Stimulated activated CD4-positive, alpha-beta T cell treated with anti-CD3 and anti-CD28 coated beads, TNF-alpha, amount 100 ng/mL, for 1 hour (primary cell): ENCODE results near the gene NCSTN.

ENCODE experiments used
- DNase-seq, 3 donors: peaks; one replicate each; pipeline ENCODE4 v3.0.0-alpha.2; 2020; ENCODE audit warnings: low read depth in 3 of 3, low spot score in 1 of 3

NCSTN gene

DNA sequence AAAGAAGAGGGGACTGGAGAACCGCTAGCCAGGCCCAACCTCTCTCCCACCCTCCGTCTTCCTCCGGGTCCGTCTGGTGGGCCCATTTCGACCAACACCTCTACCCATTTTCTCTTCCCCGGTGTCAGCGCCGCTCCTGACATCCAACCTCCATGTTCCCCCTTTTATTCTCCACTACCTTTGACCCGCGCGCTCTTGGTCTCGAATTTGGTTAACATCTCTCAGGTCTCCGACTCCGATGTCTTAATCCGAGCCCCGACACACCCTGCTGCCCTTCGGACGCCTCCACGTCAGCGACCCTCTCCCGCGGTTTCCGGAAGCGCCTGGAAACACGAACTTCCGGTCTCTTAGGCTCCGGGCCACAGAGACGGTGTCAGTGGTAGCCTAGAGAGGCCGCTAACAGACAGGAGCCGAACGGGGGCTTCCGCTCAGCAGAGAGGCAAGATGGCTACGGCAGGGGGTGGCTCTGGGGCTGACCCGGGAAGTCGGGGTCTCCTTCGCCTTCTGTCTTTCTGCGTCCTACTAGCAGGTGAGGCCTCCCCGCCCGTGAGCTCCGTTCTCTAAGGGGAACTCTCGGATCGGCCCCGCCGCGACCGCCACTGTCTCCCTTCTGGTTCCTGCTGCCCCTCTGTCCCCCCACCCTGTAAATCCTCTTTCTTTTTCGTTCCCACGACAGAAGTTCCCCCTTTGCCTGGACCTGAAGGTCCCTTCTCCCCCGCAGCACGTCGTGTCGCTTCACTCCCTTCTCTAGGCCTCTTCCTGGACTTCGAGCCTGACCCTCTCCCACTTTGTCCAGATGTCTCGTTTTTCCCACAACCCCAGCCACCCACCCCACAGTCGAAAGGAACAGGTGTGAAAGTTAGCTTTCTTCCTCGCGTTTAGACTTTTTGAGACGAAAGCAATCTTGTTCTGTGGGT, at the start of gene NCSTN, which contains the start of gene COPA:
Gene NCSTN (plus strand): TSS at position 431 of the 917 bp plus-strand sequence. CDS start 14 bp downstream, at position 445.
Gene COPA (minus strand): TSS at position 298 of the 917 bp plus-strand sequence. CDS start 80 bp downstream, at position 218.
- peak; percentile 68 to 78 (median 73) for DNase-seq

DNA sequence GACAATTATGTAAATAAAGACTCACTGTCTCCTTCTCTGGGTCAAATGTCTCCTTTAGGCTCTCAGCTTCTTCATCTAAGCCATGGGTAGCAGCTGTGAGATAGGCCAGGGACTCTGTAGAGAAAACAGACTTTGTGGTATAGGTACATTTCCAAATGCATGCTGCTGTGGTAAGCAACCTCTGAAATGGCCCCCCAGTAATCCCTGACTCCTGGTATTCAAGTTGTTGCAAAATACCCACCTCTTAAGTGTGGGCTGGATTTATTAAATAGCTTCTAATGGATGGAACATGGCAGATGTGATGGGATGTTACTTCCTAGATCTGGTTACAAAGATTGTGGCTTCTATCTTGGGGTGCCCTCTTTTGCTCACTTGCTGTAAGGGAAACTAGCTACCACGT, 47.1 kb upstream of the NCSTN start:
- DNase-seq, result no peak

DNA sequence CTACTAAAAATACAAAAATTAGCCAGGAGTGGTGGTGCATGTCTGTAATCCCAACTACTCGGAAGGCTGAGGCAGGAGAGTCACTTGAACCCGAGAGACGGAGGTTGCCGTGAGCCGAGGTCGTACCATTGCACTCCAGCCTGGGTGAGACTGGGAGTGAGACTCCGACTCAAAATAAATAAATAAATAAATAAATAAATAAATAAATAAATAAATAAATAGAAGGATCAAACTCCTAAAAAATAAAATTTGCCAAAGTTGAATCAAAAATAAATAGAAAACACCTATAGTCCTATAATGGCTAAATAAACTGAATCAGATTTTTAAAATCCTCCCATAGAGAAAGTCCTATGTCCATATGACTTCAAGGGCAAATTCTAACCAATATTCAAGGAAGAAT, 43.0 kb upstream of the NCSTN start:
- DNase-seq, result no peak

DNA sequence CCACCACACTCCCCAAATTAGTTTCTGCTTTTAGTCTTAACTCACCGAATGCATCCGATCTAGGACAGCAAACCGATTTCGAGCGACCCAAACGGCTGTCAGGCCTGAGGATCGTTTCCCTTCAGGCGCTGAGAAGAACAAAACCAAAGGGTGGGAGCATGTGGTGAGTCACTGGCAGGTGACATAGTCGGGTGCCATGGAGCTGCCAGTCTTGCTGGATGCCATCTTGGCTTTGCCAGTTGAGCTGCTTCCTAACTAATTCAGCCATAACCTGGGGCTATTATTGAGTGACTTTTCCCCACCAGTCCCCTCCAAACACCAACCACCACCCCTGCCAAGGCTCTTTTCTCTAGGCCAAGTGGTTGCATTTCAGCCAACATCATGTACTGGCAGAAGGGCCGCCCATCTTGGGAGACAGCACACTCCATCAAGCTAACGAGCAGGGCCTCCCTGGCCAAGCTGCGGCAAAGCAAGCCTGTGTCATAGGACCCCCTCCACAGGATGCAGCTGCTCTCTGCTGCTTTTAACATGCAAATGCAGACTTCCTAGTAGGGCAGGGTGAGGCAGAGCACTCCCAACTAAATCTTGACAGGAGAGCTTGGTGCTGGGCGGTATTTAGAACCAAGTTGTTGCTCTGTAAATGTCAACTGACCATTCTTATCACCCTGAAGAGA, 35.9 kb upstream of the NCSTN start:
- no peak for DNase-seq

DNA sequence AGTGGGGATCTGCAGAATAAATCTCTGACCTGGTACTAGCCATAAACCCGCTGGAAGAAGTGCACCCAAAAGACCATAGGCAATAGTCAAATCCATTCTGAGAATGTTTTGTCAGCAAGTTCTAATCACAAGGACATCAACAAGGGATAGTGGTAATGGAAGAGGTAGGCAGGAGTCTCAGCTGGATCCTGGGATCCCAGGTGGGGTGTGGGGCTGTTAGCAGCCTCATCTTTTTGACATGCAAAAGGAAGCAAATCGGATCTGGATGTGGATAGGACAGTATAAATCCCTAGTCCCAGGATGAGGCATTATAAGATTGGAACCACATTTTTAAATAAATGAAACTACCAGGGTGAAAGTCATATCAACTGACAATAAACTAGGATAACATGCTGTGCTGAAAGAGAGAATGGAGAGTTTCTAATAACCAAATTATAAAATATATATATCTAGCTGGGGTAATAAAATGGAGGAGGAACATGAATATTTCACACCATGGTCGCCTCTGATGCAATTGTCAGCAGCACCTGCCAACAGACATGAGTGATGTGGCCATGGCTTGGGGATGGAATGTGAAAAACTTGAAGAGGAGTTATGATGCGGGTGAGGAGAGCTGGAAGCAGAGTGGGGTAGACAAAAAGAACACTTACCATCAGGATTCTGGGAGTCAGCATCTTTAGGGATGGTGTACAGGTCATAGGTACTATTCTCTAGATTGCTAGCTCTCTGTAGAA, 34.6 kb upstream of the NCSTN start:
- DNase-seq, result no peak

DNA sequence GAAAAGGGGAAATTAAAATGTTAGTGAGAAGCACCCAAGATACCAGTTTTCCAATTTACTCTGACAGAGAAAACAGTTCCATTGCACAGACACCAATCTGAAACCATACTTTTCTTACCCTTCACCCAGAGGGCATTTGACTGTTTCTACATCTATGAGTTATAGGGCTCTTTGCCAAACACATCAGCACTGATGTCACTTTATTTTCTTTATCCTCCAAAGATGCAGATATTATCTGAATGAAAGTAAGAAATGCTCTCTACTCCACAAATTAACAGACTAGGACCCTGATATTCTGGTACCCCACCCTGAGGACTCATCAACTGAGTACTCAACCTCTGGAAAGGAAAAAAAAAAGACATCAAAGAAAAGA, 34.0 kb upstream of the NCSTN start:
- no peak for DNase-seq

DNA sequence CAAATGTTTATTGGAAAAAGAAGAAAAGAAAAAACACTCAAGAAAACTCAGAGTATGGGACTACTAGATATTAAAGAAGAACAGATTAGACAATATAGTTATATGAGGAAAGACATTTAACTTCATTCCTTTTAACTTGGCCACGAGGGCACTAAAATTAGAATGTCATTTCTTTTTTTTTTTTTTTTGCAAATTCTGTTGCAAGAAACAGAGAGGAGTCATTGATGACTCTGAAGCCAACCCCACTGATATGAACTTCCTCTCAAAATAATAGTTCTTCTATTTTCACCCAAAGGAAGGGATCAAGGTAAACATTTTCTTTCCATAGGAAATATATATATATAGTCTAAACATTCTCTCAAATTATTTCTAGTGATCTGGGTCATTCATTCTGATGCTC, 33.6 kb upstream of the NCSTN start:
- DNase-seq, result no peak

DNA sequence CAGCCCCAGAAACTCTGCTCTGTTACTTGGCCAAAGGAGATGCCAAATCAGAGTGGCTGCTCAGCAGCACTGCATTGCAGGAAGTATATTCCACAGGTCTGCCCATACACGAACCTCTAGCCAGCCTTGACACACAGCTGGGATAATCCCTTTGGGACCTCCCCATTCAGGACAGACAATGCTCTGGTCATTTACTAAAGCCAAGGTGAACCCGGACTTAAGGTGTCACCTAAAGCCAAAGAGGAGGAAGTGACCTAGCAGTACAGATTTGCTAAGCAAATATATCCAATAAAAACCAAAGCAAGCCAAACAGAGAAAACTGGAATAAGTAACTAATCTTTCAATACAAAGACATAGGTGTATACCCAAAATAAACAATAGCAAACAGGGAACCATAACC, 27.8 kb upstream of the NCSTN start:
- DNase-seq, result no peak

DNA sequence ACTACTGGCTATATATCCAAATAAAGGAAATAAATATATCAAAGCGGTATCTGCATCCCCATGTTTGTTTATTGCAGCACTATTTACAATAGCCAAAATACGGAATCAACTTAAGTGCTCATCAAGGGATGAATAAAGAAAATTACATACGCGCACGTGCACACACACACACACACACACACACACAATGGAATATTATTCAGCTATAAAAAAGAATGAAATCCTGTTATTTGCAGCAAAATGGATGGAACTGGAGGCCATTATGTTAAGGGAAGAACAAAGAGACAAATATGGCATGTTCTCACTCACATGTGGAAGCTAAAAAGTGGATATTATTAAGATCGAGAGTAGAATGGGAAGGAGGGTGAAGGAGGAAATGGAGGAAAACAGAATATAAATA, 20.4 kb upstream of the NCSTN start:
- DNase-seq, result no peak

DNA sequence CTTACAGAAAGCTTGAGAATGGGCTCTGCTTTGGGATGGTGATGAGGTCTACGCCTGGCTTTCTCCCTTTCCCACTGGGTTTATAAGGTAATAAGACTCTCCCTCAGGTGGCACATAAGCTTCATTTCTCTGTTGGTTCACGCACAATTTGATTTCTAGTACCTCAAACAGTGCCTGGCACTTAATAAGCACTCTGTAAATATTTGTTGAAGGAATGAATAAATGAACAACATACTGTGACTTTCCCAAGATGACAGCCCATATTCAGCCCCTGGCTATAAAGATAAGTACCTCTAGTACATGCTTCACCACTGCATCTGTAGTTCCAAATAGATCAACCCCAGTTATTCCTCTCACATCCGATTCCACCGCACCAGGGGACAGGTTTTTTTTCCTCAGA, 17.9 kb upstream of the NCSTN start:
- DNase-seq, result no peak

DNA sequence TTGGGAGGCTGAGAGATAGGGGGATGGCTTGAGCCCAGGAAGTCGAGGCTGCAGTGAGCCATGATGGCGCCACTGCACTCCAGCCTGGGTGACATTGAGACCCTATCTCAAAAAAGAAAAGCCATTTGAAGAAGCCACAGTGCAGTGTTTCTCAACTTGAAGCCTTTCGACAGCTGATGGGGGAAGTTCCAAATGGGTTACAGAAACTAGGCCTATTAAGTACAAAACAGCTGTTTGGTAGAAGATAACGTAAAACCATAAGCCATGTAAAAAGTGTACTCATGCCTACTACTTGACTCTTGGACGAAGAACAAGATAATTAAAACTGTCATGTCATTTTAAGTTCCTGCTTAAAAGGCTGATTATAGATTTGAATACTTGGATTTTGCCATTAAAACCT, 16.8 kb upstream of the NCSTN start:
- DNase-seq, result no peak

DNA sequence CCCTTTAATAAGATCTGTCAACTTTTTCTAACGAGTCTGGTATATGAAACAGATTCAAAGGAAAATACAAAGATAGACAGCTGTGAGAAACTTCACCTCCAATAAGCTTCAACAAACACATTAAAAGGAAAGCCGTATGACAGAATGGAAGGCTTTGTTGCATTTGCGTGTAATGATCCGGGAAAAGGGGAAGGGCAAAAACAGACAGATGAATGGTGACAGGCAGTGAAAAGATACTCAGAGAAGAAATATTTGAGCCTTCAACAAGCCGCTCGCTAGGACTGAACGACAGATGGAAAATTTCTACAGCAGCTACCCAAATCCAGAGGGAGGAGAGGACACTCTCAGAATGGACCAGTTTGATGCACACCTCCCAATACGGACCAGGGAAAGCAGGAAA, 15.0 kb upstream of the NCSTN start:
- DNase-seq, result no peak

DNA sequence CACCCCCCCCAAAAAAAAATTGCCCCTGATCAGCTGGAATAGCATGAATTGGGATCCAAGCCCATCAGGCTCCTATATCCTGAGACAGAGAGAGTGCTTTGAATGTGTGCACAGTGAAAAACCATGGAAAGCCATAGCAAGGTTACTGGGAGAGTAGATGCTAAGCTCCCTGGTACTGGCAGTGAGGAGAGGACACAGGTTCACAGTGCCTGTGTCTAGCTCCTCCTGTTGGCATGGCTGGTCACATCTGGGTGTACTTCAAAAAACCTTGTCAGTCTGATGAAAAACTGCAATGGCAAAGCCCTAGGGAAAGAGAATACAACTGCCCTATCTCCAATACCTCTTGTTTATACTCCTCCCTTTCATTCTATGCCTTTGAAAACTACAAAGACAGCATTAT, 13.1 kb upstream of the NCSTN start:
- no peak for DNase-seq

DNA sequence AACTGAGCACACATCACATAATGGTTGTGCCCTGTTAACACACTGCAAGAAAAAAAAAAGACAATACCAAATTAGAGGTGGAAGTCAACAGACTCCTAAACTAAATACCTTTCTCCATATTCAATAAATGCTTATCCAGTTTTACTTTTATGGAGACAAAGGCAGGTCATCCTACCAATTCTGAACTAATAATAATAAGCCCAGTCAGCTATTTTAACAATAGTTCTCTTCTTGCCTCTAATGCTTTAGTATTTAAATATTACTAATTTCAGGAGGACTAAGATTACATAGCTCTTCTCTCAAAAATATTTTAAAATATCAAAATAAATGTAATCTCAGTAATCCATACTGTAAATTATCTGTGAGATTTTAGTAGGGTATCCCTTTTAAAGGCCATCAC, 10.7 kb upstream of the NCSTN start:
- no peak for DNase-seq

DNA sequence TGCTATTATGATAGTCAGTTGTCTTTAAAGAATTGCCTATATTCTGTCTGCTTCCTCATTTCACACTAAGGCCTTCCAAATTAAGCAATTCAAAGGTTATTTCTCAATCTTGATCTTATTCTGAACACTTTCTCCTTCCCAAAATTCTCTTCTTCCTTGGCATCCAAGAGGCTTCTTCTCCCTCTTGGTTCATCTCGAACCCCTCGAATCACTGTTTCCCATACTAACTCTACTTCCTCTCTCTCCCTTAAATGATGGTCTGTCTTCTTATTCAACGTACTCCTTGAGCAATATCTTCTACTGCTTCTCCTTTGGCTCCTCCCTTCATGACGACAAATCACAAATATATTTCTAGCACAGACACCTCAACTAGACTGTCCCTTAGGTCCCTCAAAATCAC, 4.6 kb upstream of the NCSTN start:
- no peak for DNase-seq

DNA sequence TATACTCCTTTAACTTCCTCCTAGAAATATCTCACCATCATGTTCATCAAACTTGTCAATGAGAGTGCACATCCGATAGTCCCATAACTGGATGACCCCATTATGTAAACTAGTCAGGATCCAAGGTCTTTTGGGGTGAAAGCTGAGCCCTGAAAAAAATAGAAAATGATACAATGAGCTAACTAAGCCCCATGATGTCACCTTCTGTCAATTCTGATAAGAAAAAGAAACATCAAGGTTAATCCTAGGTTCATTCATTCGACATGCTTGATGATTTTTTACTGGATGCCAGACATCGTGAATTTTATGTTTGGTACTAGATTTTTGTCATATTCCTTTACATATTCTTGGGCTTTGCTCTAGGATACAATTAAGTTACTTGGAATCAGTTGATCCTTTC, 3.0 kb upstream of the NCSTN start:
- DNase-seq, result no peak

DNA sequence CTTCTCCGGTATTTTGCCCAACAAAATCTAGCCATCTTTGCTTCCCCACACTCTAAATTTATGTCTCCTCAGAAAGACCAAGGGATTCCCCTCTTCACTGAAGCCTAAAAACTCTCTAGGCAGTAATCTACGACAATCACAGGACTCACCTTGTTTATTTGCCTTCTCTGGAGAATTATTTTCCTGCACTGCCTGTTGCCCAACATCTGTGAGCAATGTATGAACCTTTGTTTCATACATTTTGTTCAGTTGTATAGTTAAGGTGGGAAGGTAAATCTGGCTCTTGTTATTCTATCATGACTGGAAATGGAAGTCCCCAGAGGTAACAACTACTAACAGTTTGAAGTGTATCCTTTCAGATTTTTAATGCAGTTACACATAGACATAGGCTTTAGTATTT, 2.3 kb upstream of the NCSTN start:
- no peak for DNase-seq

DNA sequence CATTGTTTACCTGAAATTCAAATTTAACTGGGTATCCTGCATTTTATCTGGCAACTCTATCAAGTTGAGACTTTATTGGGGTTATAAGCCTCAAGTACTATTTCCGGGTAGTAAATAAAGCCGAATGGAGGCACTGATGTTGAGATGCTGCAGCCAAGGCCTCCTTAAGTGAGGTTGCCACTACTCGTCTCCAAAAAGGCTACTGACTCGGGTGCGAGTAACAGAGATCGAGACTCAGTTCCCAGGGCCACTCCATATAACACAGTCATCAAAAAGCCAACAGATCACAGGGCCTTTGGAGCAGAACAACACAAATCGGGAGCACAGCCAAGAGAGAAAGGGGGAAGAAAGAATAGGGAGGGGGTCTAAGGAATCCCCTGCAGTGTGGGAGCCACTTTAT, 657 bp upstream of the NCSTN start:
- no peak for DNase-seq

DNA sequence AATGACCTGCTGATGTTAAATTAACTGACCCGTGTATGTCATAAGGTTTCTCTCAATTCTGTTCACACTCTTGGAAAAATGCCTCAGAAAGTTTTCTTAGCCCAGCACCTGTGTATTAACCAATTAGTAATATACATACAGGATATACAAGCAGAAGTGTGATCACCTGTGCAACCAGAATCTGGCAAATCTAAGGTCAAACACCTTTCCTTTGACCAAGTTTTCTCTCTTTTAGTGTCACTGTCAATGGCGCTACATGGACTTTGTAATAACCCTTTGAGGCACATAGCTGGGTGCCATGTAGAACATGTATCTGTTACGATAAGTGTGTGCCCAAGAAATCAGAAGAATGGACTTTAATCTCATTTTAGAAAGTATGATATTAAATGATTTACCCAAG, 1.1 kb downstream of the NCSTN start:
- DNase-seq, result no peak

DNA sequence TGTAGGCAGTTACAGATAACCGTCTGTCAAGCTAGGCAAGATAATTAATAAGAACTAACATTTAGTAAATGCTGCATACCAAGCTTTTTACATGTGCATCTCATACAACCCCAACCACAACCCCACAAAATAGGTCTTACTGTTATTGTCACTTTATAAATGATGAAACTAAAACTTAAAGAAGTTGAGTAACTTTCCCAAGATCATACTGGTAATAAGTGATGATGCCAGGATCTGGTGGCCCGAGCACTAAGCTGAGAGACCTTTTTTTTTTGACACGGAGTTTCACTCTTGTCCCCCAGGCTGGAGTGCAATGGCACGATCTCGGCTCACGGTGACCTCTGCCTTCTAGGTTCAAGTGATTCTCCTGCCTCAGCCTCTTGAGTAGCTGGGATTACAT, 1.8 kb downstream of the NCSTN start:
- DNase-seq, result no peak

DNA sequence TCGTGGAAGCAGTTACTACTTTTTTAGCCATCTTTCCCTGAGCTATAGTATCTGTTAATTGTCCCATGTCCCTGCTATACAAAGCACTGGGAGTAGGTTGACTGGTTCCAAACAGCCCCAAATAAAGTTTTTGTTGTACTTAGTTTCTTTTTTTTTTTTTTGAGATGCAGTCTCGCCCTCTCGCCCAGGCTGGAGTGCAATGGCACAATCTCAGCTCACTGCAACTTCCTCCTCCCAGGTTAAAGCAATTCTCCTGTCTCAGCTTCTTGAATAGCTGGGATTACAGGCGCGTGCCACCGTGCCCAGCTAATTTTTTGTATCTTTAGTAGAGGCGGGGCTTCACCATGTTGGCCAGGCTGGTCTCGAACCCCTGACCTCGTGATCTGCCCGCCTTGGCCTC, 3.3 kb downstream of the NCSTN start:
- DNase-seq, result no peak

DNA sequence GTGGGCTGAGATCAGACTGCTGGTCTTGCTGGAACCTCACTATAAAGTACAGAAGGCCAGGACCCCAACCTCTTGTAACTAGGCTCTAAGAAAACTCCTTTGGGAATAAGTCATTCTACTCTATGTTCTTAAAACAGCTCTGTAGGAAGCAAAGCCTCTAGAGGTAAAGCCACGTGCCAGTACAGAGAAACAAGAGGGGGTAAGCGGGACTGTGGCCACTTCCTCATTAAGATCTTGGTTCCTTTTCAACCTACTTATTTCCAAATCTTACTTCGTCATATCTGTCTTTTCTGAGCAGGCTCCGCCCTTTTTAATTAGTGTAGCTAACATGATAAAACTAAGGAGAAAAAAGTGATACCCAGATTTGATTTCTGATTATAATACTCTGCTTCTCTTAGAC, 3.8 kb downstream of the NCSTN start:
- DNase-seq, result no peak
